Naive thymus-derived CD4-positive, alpha-beta T cell (primary cell): ENCODE data around the gene PPM1H. TPM values are rescaled to one million over a fixed set of nuclear protein-coding genes. Genes with fewer than 3 reads are reported as not detected.

Source experiments
- ATAC-seq: fragments of 150-1000 bp; cut with Tn5 transposase; 2 replicates; pipeline ENCODE4 v1.10.0; 2021; ENCODE audit warnings: mild to moderate bottlenecking, moderate library complexity
- CTCF ChIA-PET: fragments of 350-600 bp; sonication (Branson Sonifier 250); formaldehyde crosslinking; loops from one replicate; lab custom pipeline; 2021; ENCODE audit warnings: antibody characterized with exemption; lab: Charles Lee
- POLR2A ChIA-PET: fragments of 350-600 bp; sonication (Branson Sonifier 250); formaldehyde crosslinking; loops from one replicate; lab custom pipeline; 2021; ENCODE audit warnings: antibody characterized with exemption, inconsistent platforms; lab: Charles Lee
- DNase-seq, 9 donors: peaks; one replicate each; pipeline versions ENCODE4 v3.0.0 to v3.0.0-alpha.2; 2020 to 2022; ENCODE audit warnings: mixed read lengths in 1 of 9
- H3K27ac ChIP-seq: one replicate; pipeline ENCODE4 v1.7.0; 2013; ENCODE audit warnings: mild to moderate bottlenecking, low read depth, low read length, moderate library complexity
- H3K27me3 ChIP-seq, 2 donors: one replicate each; pipeline ENCODE4 v1.7.0; 2013; ENCODE audit warnings: low read length in 2 of 2, mild to moderate bottlenecking in 2 of 2, moderate library complexity in 2 of 2; ENCODE audit not compliant: control insufficient read depth in 2 of 2, insufficient read depth in 2 of 2
- H3K36me3 ChIP-seq, 3 experiments: 1 replicate in 2 of 3; 2 replicates in 1 of 3; pipeline ENCODE4 v1.7.0; 2013; ENCODE audit warnings: low read length in 3 of 3, mild to moderate bottlenecking in 3 of 3, moderate library complexity in 1 of 3; ENCODE audit not compliant: insufficient read depth in 3 of 3, control insufficient read depth in 2 of 3
- H3K4me1 ChIP-seq, 2 donors: one replicate each; pipeline ENCODE4 v1.7.0; 2013; ENCODE audit warnings: low read length in 2 of 2, mild to moderate bottlenecking in 2 of 2, moderate library complexity in 1 of 2; ENCODE audit not compliant: control insufficient read depth in 2 of 2, insufficient read depth in 2 of 2
- H3K4me3 ChIP-seq: 2 replicates; pipeline ENCODE4 v1.7.0; 2013; ENCODE audit warnings: mild to moderate bottlenecking, low read length
- H3K9me3 ChIP-seq, 3 experiments: 1 replicate in 2 of 3; 2 replicates in 1 of 3; pipeline ENCODE4 v1.7.0; 2013; ENCODE audit warnings: low read length in 3 of 3; ENCODE audit not compliant: control insufficient read depth in 2 of 3
- H3K27ac Mint-ChIP-seq, 9 donors: one replicate each; pipeline ENCODE4 v1.8.0; 2020 to 2022; ENCODE audit warnings: mixed read lengths in 9 of 9, mild to moderate bottlenecking in 8 of 9, moderate library complexity in 5 of 9, inconsistent platforms in 2 of 9
- H3K27me3 Mint-ChIP-seq, 5 donors: one replicate each; pipeline ENCODE4 v1.8.0; 2021 to 2022; ENCODE audit warnings: mixed read lengths in 5 of 5, mild to moderate bottlenecking in 1 of 5
- H3K36me3 Mint-ChIP-seq, 5 donors: one replicate each; pipeline ENCODE4 v1.8.0; 2020 to 2022; ENCODE audit warnings: mixed read lengths in 5 of 5, mild to moderate bottlenecking in 3 of 5, inconsistent platforms in 1 of 5
- H3K4me1 Mint-ChIP-seq, 7 donors: one replicate each; pipeline ENCODE4 v1.8.0; 2020 to 2022; ENCODE audit warnings: mixed read lengths in 7 of 7, mild to moderate bottlenecking in 3 of 7, inconsistent platforms in 1 of 7
- H3K4me3 Mint-ChIP-seq, 10 donors: one replicate each; pipeline ENCODE4 v1.8.0; 2020 to 2022; ENCODE audit warnings: mild to moderate bottlenecking in 10 of 10, mixed read lengths in 10 of 10, moderate library complexity in 6 of 10, inconsistent platforms in 2 of 10
- H3K9me3 Mint-ChIP-seq, 11 donors: one replicate each; pipeline ENCODE4 v1.8.0; 2020 to 2022; ENCODE audit warnings: mixed read lengths in 11 of 11, mild to moderate bottlenecking in 4 of 11, inconsistent platforms in 1 of 11, moderate library complexity in 1 of 11
- intact Hi-C, 2 donors: fragments of 100-400 bp; cut with micrococcal nuclease; formaldehyde crosslinking; loops; one replicate each; pipeline ENCODE4 v1.15.1; 2023
- polyA plus RNA-seq, 2 donors: library from polyadenylated mRNA; unstranded; fragments of 300-500 nt; fragmentation: Illumina TruSeq; gene quantifications; one replicate each; pipeline ENCODE4 v1.2.3, GENCODE V29; 2021
- total RNA-seq, 6 experiments: library from RNA in 5 of 6; stranded (reverse) in 5 of 6; gene quantifications; 1 replicate in 5 of 6; 2 replicates in 1 of 6; pipeline ENCODE4 v1.2.3 and lab custom pipeline; 2021 to 2026

Gene PPM1H
- total and polyA plus RNA-seq, 7 experiments from 2014 or later, result 0.08 to 2.1 (median 0.34) TPM; not detected in 4

- no peaks in the 10 kb centered on the region for H3K27me3 ChIP-seq
- H3K9me3 ChIP-seq, result no peaks in the 10 kb centered on the region
- no peaks in the 10 kb centered on the region for H3K4me1 Mint-ChIP-seq
- H3K4me3 ChIP-seq, result no peak overlapping the region
- H3K4me3 Mint-ChIP-seq, result no peak overlapping the region
- H3K27me3 Mint-ChIP-seq, result peaks cover 0 to 1% (median 0%) of the 10 kb centered on the region in 5 donors
- ChIA-PET CTCF (interaction anchor here (0.6 kb wide), 1 partner anchor 9 kb away, joined by 3 read pairs; no protein-coding TSS in a partner anchor), POLR2A (no interaction called here)
- no peak overlapping the region for H3K27ac Mint-ChIP-seq
- H3K36me3 Mint-ChIP-seq, result no peaks in the 10 kb centered on the region
- no peaks in the 10 kb centered on the region for H3K36me3 ChIP-seq
- ATAC-seq (no peak), DNase-seq (no peak)
- no peaks in the 10 kb centered on the region for H3K4me1 ChIP-seq
- no peak overlapping the region for H3K27ac ChIP-seq
- no peaks in the 10 kb centered on the region for H3K9me3 Mint-ChIP-seq
- intact Hi-C loops, result no loop called here
Observed at GRCh38 chr12:62963486-62964041, 28.6 kb upstream of the PPM1H start.

GRCh38 chr12:62960324-62960723 lies 25.4 kb upstream of the PPM1H start:
- no peaks in the 10 kb centered on the region for H3K36me3 ChIP-seq
- intact Hi-C loops, result no loop called here
- no peaks in the 10 kb centered on the region for H3K9me3 ChIP-seq
- no peak overlapping the region for H3K27ac ChIP-seq
- H3K4me3 Mint-ChIP-seq, result no peak overlapping the region
- DNase-seq, result no peak
- POLR2A ChIA-PET, result no interaction called here
- no peak overlapping the region for H3K27ac Mint-ChIP-seq
- no peaks in the 10 kb centered on the region for H3K4me1 ChIP-seq
- peaks cover 0 to 3% (median 0%) of the 10 kb centered on the region in 5 donors for H3K27me3 Mint-ChIP-seq
- H3K4me1 Mint-ChIP-seq, result no peaks in the 10 kb centered on the region
- no peaks in the 10 kb centered on the region for H3K36me3 Mint-ChIP-seq
- no peaks in the 10 kb centered on the region for H3K27me3 ChIP-seq
- no peaks in the 10 kb centered on the region for H3K9me3 Mint-ChIP-seq
- H3K4me3 ChIP-seq, result no peak overlapping the region
- CTCF ChIA-PET, result no interaction called here
- no peak for ATAC-seq

DNA sequence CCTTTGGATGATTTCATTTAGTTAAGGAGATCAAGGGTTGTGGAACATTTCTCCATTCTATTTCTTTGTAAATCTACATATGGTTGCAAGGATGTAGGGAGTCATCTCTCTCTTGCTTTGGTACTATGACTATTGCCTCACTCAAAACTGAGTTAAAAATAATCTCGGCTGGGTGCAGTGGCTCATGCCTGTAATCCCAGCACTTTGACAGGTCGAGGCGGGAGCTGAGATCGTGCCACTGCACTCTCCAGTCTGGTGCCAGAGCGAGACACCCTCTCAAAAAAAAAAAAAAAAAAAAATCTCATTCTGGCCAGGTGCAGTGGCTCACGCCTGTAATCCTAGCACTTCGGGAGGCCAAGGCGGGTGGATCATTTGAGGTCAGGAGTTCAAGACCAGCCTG lies 24.8 kb upstream of the PPM1H start:
- Histone ChIP-seq H3K4me3 (no peak overlapping the region), H3K27ac (no peak overlapping the region), H3K27me3 (no peaks in the 10 kb centered on the region), H3K36me3 (no peaks in the 10 kb centered on the region), H3K4me1 (no peaks in the 10 kb centered on the region), H3K9me3 (no peaks in the 10 kb centered on the region)
- H3K36me3 Mint-ChIP-seq, result no peaks in the 10 kb centered on the region
- ATAC-seq, result no peak
- intact Hi-C loops, result no loop called here
- H3K9me3 Mint-ChIP-seq, result no peaks in the 10 kb centered on the region
- no peak for DNase-seq
- H3K4me3 Mint-ChIP-seq, result no peak overlapping the region
- H3K4me1 Mint-ChIP-seq, result no peaks in the 10 kb centered on the region
- no peak overlapping the region for H3K27ac Mint-ChIP-seq
- CTCF ChIA-PET, result no interaction called here
- peaks cover 0 to 3% (median 0%) of the 10 kb centered on the region in 5 donors for H3K27me3 Mint-ChIP-seq
- POLR2A ChIA-PET, result no interaction called here

- no peak for ATAC-seq
- Histone ChIP-seq H3K4me3 (no peak overlapping the region), H3K4me1 (no peaks in the 10 kb centered on the region), H3K36me3 (no peaks in the 10 kb centered on the region), H3K27ac (no peak overlapping the region), H3K9me3 (no peaks in the 10 kb centered on the region), H3K27me3 (no peaks in the 10 kb centered on the region)
- H3K9me3 Mint-ChIP-seq, result peaks cover 0 to 7% (median 0%) of the 10 kb centered on the region in 11 donors
- H3K4me3 Mint-ChIP-seq, result no peak overlapping the region
- no peak overlapping the region for H3K27ac Mint-ChIP-seq
- DNase-seq, result no peak
- no peaks in the 10 kb centered on the region for H3K36me3 Mint-ChIP-seq
- POLR2A ChIA-PET, result no interaction called here
- intact Hi-C loops, result no loop called here
- CTCF ChIA-PET, result no interaction called here
- peaks cover 0 to 12% (median 3%) of the 10 kb centered on the region in 5 donors for H3K27me3 Mint-ChIP-seq
- no peaks in the 10 kb centered on the region for H3K4me1 Mint-ChIP-seq
Observed at GRCh38 chr12:62957233-62957953, 22.4 kb upstream of the PPM1H start.

- Mint-ChIP-seq H3K27ac (no peak overlapping the region), H3K36me3 (no peaks in the 10 kb centered on the region), H3K9me3 (peaks cover 0 to 11% (median 1%) of the 10 kb centered on the region in 11 donors), H3K4me3 (no peak overlapping the region), H3K4me1 (no peaks in the 10 kb centered on the region), H3K27me3 (peaks cover 0 to 17% (median 8%) of the 10 kb centered on the region in 5 donors)
- no peaks in the 10 kb centered on the region for H3K36me3 ChIP-seq
- no peak overlapping the region for H3K4me3 ChIP-seq
- no peaks in the 10 kb centered on the region for H3K4me1 ChIP-seq
- intact Hi-C loops, result no loop called here
- no peaks in the 10 kb centered on the region for H3K9me3 ChIP-seq
- no peaks in the 10 kb centered on the region for H3K27me3 ChIP-seq
- DNase-seq (no peak), ATAC-seq (no peak)
- H3K27ac ChIP-seq, result no peak overlapping the region
- POLR2A ChIA-PET, result no interaction called here
- CTCF ChIA-PET, result no interaction called here
Observed at GRCh38 chr12:62955678-62956077, 20.7 kb upstream of the PPM1H start.

- ATAC-seq (no peak), DNase-seq (no peak)
- ChIA-PET POLR2A (no interaction called here), CTCF (no interaction called here)
- no peaks in the 10 kb centered on the region for H3K4me1 ChIP-seq
- no peaks in the 10 kb centered on the region for H3K36me3 ChIP-seq
- Mint-ChIP-seq H3K36me3 (no peaks in the 10 kb centered on the region), H3K4me3 (no peak overlapping the region), H3K4me1 (no peaks in the 10 kb centered on the region), H3K27ac (no peak overlapping the region), H3K9me3 (peaks cover 0 to 22% (median 4%) of the 10 kb centered on the region in 11 donors), H3K27me3 (peaks cover 0 to 24% (median 9%) of the 10 kb centered on the region in 5 donors)
- no peak overlapping the region for H3K4me3 ChIP-seq
- no peaks in the 10 kb centered on the region for H3K9me3 ChIP-seq
- intact Hi-C loops, result no loop called here
- H3K27me3 ChIP-seq, result no peaks in the 10 kb centered on the region
- H3K27ac ChIP-seq, result no peak overlapping the region
Observed at GRCh38 chr12:62950317-62950716, 15.4 kb upstream of the PPM1H start.

DNA sequence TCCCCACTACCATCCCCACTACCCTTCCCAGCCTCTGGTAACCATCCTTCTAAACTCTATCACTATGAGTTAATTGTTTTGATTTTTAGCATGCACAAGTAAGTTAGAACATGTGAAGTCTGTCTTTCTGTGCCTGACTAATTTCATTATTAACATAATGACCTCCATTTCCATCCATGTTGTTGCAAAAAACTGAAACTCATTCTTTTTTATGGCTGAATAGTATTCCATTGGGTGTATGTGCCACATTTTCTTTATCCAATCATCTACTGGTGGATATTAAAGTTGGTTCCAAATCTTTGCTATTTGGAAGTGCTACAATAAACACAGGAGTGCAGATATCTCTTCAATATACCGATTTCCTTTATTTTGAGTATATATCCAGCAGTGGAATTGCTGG lies 13.2 kb upstream of the PPM1H start:
- H3K27me3 Mint-ChIP-seq, result peaks cover 4 to 32% (median 19%) of the 10 kb centered on the region in 5 donors
- peaks cover 0 to 22% (median 4%) of the 10 kb centered on the region in 11 donors for H3K9me3 Mint-ChIP-seq
- intact Hi-C loops, result no loop called here
- no peaks in the 10 kb centered on the region for H3K27me3 ChIP-seq
- no peaks in the 10 kb centered on the region for H3K36me3 Mint-ChIP-seq
- no peak overlapping the region for H3K27ac Mint-ChIP-seq
- H3K36me3 ChIP-seq, result no peaks in the 10 kb centered on the region
- ChIA-PET POLR2A (no interaction called here), CTCF (no interaction called here)
- ATAC-seq (no peak), DNase-seq (no peak)
- no peaks in the 10 kb centered on the region for H3K9me3 ChIP-seq
- H3K4me3 Mint-ChIP-seq, result no peak overlapping the region
- no peak overlapping the region for H3K27ac ChIP-seq
- H3K4me1 ChIP-seq, result no peaks in the 10 kb centered on the region
- H3K4me3 ChIP-seq, result no peak overlapping the region
- no peaks in the 10 kb centered on the region for H3K4me1 Mint-ChIP-seq
